Measurements from ENCODE around the gene FAF1.

The FAF1 gene

DNA sequence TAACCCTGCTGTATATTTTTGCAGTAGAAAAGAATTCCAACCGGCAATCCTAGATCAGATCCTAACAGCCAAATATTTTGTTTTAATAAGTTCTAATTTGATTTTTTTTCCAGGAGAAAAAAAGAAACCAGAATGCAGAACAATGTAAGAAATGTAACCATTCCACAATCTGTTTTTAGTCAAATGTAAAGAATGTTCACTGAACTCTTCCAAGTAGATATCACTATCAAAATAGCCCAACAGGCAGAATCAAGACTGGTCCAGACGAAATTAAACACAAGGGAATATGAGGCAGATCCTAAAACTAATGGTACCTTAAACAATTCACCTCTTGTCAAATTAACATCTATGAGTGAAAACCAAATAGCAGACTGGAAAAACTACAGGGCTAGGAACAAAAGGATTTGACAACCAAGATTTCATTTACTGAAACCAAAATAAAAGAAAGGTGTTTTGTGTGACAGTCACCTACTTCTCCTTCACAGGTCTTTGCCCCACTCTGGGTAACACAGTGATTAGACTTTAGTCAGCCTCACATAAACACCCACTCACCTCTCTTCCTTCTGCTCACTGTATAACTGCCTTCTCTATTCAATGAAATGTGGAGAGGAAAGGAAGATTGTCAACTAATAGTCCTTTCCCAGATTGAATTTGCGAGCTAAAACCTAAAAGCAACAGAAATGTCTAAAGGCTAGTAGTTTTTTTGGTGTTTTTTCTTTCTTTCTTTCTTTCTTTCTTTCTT lies 137.9 kb downstream of the FAF1 start (continued):
- TF ChIP-seq, protein P1, sequence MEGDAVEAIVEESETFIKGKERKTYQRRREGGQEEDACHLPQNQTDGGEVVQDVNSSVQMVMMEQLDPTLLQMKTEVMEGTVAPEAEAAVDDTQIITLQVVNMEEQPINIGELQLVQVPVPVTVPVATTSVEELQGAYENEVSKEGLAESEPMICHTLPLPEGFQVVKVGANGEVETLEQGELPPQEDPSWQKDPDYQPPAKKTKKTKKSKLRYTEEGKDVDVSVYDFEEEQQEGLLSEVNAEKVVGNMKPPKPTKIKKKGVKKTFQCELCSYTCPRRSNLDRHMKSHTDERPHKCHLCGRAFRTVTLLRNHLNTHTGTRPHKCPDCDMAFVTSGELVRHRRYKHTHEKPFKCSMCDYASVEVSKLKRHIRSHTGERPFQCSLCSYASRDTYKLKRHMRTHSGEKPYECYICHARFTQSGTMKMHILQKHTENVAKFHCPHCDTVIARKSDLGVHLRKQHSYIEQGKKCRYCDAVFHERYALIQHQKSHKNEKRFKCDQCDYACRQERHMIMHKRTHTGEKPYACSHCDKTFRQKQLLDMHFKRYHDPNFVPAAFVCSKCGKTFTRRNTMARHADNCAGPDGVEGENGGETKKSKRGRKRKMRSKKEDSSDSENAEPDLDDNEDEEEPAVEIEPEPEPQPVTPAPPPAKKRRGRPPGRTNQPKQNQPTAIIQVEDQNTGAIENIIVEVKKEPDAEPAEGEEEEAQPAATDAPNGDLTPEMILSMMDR (tag by site-specific recombination; IDR thresholded peaks at IDR 0.05), result no peak

DNA sequence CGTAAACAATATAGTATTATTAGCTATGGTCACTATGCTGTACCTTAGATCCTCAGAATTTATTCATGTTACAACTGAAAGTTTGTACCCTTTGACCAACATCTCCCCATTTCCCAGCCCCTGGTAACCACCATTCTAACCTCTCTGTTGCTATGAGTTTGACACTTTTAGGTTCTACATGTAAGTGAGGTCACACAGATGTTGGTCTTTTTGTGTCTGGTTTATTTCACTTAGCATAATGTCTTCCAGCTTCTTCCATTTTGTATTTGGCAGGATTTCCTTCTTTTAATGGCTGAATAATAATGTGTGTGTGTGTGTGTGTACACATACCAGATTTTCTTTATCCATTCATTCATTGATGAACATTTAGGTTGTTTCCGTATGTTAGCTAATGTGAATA lies 139.5 kb downstream of the FAF1 start:
- TF ChIP-seq OVOL3 (tag by site-specific recombination; IDR thresholded peaks at IDR 0.05) (no peak), ZNF514 (tag by site-specific recombination; IDR thresholded peaks at IDR 0.05) (no peak), RBAK (tag by site-specific recombination; IDR thresholded peaks at IDR 0.05) (no peak), ZNF37A (tag by site-specific recombination; IDR thresholded peaks at IDR 0.05) (no peak), ZNF302 (tag by site-specific recombination; IDR thresholded peaks at IDR 0.05; ENCODE audit: low read depth) (no peak), ZNF433 (tag by site-specific recombination; IDR thresholded peaks at IDR 0.05; ENCODE audit: low read depth) (no peak)
- TF ChIP-seq, protein P2, sequence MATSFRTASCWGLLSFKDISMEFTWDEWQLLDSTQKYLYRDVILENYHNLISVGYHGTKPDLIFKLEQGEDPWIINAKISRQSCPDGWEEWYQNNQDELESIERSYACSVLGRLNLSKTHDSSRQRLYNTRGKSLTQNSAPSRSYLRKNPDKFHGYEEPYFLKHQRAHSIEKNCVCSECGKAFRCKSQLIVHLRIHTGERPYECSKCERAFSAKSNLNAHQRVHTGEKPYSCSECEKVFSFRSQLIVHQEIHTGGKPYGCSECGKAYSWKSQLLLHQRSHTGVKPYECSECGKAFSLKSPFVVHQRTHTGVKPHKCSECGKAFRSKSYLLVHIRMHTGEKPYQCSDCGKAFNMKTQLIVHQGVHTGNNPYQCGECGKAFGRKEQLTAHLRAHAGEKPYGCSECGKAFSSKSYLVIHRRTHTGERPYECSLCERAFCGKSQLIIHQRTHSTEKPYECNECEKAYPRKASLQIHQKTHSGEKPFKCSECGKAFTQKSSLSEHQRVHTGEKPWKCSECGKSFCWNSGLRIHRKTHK (tag by site-specific recombination; IDR thresholded peaks at IDR 0.05), result no peak
- TF ChIP-seq, protein P3, sequence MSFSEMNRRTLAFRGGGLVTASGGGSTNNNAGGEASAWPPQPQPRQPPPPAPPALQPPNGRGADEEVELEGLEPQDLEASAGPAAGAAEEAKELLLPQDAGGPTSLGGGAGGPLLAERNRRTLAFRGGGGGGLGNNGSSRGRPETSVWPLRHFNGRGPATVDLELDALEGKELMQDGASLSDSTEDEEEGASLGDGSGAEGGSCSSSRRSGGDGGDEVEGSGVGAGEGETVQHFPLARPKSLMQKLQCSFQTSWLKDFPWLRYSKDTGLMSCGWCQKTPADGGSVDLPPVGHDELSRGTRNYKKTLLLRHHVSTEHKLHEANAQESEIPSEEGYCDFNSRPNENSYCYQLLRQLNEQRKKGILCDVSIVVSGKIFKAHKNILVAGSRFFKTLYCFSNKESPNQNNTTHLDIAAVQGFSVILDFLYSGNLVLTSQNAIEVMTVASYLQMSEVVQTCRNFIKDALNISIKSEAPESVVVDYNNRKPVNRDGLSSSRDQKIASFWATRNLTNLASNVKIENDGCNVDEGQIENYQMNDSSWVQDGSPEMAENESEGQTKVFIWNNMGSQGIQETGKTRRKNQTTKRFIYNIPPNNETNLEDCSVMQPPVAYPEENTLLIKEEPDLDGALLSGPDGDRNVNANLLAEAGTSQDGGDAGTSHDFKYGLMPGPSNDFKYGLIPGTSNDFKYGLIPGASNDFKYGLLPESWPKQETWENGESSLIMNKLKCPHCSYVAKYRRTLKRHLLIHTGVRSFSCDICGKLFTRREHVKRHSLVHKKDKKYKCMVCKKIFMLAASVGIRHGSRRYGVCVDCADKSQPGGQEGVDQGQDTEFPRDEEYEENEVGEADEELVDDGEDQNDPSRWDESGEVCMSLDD (tag by site-specific recombination; IDR thresholded peaks at IDR 0.05), result no peak
- Histone ChIP-seq H3K9me3 (ENCODE audit: control insufficient read depth, insufficient read depth, low read depth, low read length) (no peaks in the 10 kb centered on the region), H3K4me3 (ENCODE audit: low read depth, low read length) (no peak overlapping the region), H3K4me1 (ENCODE audit: control insufficient read depth, insufficient read depth, low read length) (no peaks in the 10 kb centered on the region), H3K36me3 (ENCODE audit: control insufficient read depth in 2 of 2, insufficient read depth in 1 of 2, low read length in 2 of 2) (no peaks in the 10 kb centered on the region), H3K27ac (ENCODE audit: extremely low read depth, low read depth, low read length) (no peak overlapping the region)
- ChIA-PET CTCF (interaction anchor here (0.7 kb wide), 1 partner anchor 53 kb away, joined by 5 read pairs; no protein-coding TSS in a partner anchor), POLR2A (no interaction called here)

DNA sequence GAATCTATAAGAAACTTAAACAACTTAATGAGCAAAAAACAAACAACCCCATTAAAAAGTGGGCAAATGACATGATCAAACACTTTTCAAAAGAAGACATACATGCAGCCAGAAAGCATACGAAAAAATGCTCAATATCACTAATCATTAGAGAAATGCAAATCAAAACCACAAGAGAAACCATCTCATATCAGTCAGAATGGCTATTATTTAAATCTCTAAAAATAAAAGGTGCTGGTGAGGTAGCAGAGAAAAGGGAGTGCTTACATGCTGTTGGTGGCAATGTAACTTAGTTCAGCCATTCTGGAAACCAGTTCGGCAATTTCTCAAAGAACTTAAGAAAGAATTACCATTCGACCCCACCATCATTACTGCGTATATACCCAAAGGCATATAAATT lies 147.7 kb downstream of the FAF1 start:
- H3K4me1 ChIP-seq (ENCODE audit: control insufficient read depth, insufficient read depth, low read length), result no peaks in the 10 kb centered on the region
- H3K36me3 ChIP-seq (ENCODE audit: control insufficient read depth in 2 of 2, insufficient read depth in 1 of 2, low read length in 2 of 2), result no peaks in the 10 kb centered on the region
- no peaks in the 10 kb centered on the region for H3K9me3 ChIP-seq (ENCODE audit: control insufficient read depth, insufficient read depth, low read depth, low read length)
- no peak overlapping the region for H3K4me3 ChIP-seq (ENCODE audit: low read depth, low read length)
- H3K27ac ChIP-seq (ENCODE audit: extremely low read depth, low read depth, low read length), result no peak overlapping the region
- ChIA-PET POLR2A (no interaction called here), CTCF (no interaction called here)
- TF ChIP-seq ZNF707 (tag by site-specific recombination; IDR thresholded peaks at IDR 0.05) (no peak), ZNF521 (tag by site-specific recombination; IDR thresholded peaks at IDR 0.05) (no peak), ZNF138 (tag by site-specific recombination; IDR thresholded peaks at IDR 0.05; ENCODE audit: borderline replicate concordance) (no peak)
- TF ChIP-seq, protein P3 (tag by site-specific recombination; IDR thresholded peaks at IDR 0.05), result no peak
- TF ChIP-seq, protein P4, sequence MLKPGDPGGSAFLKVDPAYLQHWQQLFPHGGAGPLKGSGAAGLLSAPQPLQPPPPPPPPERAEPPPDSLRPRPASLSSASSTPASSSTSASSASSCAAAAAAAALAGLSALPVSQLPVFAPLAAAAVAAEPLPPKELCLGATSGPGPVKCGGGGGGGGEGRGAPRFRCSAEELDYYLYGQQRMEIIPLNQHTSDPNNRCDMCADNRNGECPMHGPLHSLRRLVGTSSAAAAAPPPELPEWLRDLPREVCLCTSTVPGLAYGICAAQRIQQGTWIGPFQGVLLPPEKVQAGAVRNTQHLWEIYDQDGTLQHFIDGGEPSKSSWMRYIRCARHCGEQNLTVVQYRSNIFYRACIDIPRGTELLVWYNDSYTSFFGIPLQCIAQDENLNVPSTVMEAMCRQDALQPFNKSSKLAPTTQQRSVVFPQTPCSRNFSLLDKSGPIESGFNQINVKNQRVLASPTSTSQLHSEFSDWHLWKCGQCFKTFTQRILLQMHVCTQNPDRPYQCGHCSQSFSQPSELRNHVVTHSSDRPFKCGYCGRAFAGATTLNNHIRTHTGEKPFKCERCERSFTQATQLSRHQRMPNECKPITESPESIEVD (tag by site-specific recombination; IDR thresholded peaks at IDR 0.05), result no peak

Measured in HEK293 (cell line).